HG03045 (cell line): ENCODE results near the gene RAX2.
A peak's percentile ranks its signal among the peaks of the same experiment; 100 is the strongest.
"Not testable (repeated sequence)": the region's sequence is repeated elsewhere in the genome, so short reads cannot be mapped to it uniquely, and the experiment has no call there.

ENCODE experiments used
- ATAC-seq: cut with Tn5 transposase; IDR thresholded peaks from one replicate; pipeline ENCODE4 v1.9.1; 2021; ENCODE audit warnings: mild to moderate bottlenecking, moderate library complexity; ENCODE audit not compliant: unreplicated experiment

The RAX2 gene

GRCh38 chr19:3778104-3778867 is 6.3 kb upstream of the RAX2 start:
- ATAC-seq = no peak

- ATAC-seq = no peak
These were observed 4.5 kb upstream of the RAX2 start for GRCh38 chr19:3776479-3777040.

- ATAC-seq = no peak
These were observed 3.8 kb upstream of the RAX2 start for GRCh38 chr19:3775831-3776230.

GRCh38 chr19:3775374-3775711 is 3.3 kb upstream of the RAX2 start:
- no peak for ATAC-seq

- ATAC-seq = no peak
These were observed 2.8 kb upstream of the RAX2 start for GRCh38 chr19:3774621-3775373.

- ATAC-seq = no peak
These were observed 1.9 kb upstream of the RAX2 start for GRCh38 chr19:3773814-3774515.

GRCh38 chr19:3771000-3771905 is 775 bp downstream of the RAX2 start:
- ATAC-seq = no peak

- no peak for ATAC-seq
These were observed 1.7 kb downstream of the RAX2 start for GRCh38 chr19:3770136-3770999.

GRCh38 chr19:3769494-3769893 is 2.5 kb downstream of the RAX2 start:
- no peak for ATAC-seq

- ATAC-seq = no peak
These were observed 3.3 kb downstream of the RAX2 start for GRCh38 chr19:3768748-3769099.

- ATAC-seq = no peak
These were observed 3.8 kb downstream of the RAX2 start for GRCh38 chr19:3768015-3768747.

- ATAC-seq = no peak
These were observed 5.0 kb downstream of the RAX2 start for GRCh38 chr19:3767050-3767449.

GRCh38 chr19:3766520-3766919 is 5.5 kb downstream of the RAX2 start:
- ATAC-seq = no peak

- not testable (repeated sequence) for ATAC-seq
These were observed 6.3 kb downstream of the RAX2 start for GRCh38 chr19:3765757-3766156.

- ATAC-seq = no peak
These were observed 6.9 kb downstream of the RAX2 start for GRCh38 chr19:3765121-3765520.

- ATAC-seq = peak; percentile 76
These were observed 9.2 kb downstream of the RAX2 start, which contains the start of gene MRPL54 for GRCh38 chr19:3762501-3763459. TSS of gene MRPL54 (plus strand) at chr19:3762682. CDS start at chr19:3762701, 19 bp downstream.

- ATAC-seq = no peak
These were observed 9.9 kb downstream of the RAX2 start for GRCh38 chr19:3762130-3762473.
